HCT116 (cell line): ENCODE results near the gene GCK. TPM values are rescaled to one million over a fixed set of nuclear protein-coding genes. Genes with fewer than 3 reads are reported as not detected.

Experiments
- ATAC-seq: fragments of 200-7000 bp; cut with Tn5 transposase; 2 replicates; pipeline ENCODE4 v1.9.1; 2020; ENCODE audit warnings: mild to moderate bottlenecking, moderate library complexity
- BruUV-seq: library from RNA; stranded (reverse); fragments of 400-500 nt; replicated peaks from 2 replicates; lab custom pipeline; 2021; lab: Mats Ljungman, UMichigan
- CTCF ChIA-PET: fragments of 300-600 bp; sonication (Branson Sonifier 250); formaldehyde crosslinking; loops from one replicate; lab custom pipeline; 2021; ENCODE audit warnings: antibody characterized with exemption; lab: Charles Lee
- POLR2A ChIA-PET: fragments of 300-600, 350-600 bp; sonication (Branson Sonifier 250); formaldehyde crosslinking; loops from one replicate; lab custom pipeline; 2021; ENCODE audit warnings: antibody characterized with exemption; lab: Charles Lee
- RAD21 ChIA-PET, 2 experiments: fragments of 300-600 bp; sonication (Branson Sonifier 250); formaldehyde crosslinking; loops; one replicate each; lab custom pipeline; 2023; ENCODE audit warnings: low total read pairs in 2 of 2; ENCODE audit not compliant: uncharacterized antibody in 2 of 2, unreplicated experiment in 2 of 2, low non-redundant PET in 1 of 2; lab: Charles Lee
- DNase-seq: peaks from one replicate; pipeline ENCODE4 v3.0.0-alpha.2; 2010; ENCODE audit warnings: low read depth, low spot score
- H2AFZ ChIP-seq: fragments of 200-600 bp; shearing (Covaris generic), sonication (generic); 2 replicates; pipeline ENCODE4 v1.6.1; 2017; ENCODE audit warnings: low read depth, mixed run types, mixed read lengths, antibody characterized with exemption, low read length; ENCODE audit not compliant: poor library complexity, severe bottlenecking
- H3K27ac ChIP-seq: 2 replicates; pipeline ENCODE4 v1.5.1; 2012; ENCODE audit warnings: low read depth, low read length
- H3K27me3 ChIP-seq: fragments of 200-600 bp; sonication (generic); 2 replicates; pipeline ENCODE4 v1.6.1; 2016; ENCODE audit warnings: mixed run types, low read length, mixed read lengths; ENCODE audit not compliant: insufficient read depth
- H3K36me3 ChIP-seq, 2 experiments: fragments of 200-500 bp in 1 of 2; fragments of 200-600 bp in 1 of 2; sonication (Bioruptor generic) in 1 of 2; sonication (generic) in 1 of 2; 2 replicates each; pipeline versions ENCODE4 v1.5.1 to v1.6.1; 2014 to 2016; ENCODE audit warnings: low read length in 2 of 2, inconsistent platforms in 1 of 2, mixed read lengths in 1 of 2, mixed run types in 1 of 2; ENCODE audit not compliant: insufficient read depth in 2 of 2, control insufficient read depth in 1 of 2
- H3K4me1 ChIP-seq, 2 experiments: fragments of 200-600 bp in 1 of 2; sonication (generic) in 1 of 2; 2 replicates each; pipeline versions ENCODE4 v1.5.1 to v1.6.1; 2012 to 2017; ENCODE audit warnings: low read length in 2 of 2, inconsistent platforms in 1 of 2, mild to moderate bottlenecking in 1 of 2, mixed read lengths in 1 of 2, mixed run types in 1 of 2, moderate library complexity in 1 of 2; ENCODE audit not compliant: insufficient read depth in 2 of 2, control insufficient read depth in 1 of 2
- H3K4me2 ChIP-seq: fragments of 200-600 bp; sonication (generic); 2 replicates; pipeline ENCODE4 v1.6.1; 2017; ENCODE audit warnings: mixed run types, low read length, mixed read lengths
- H3K4me3 ChIP-seq, 2 experiments: fragments of 200-600 bp in 1 of 2; sonication (generic) in 1 of 2; replicated peaks in 1 of 2; 2 replicates each; pipeline ENCODE4 v1.5.1; 2011 to 2016; ENCODE audit warnings: low read length in 2 of 2, control low read depth in 1 of 2, low read depth in 1 of 2, mild to moderate bottlenecking in 1 of 2, mixed read lengths in 1 of 2, mixed run types in 1 of 2
- H3K79me2 ChIP-seq: fragments of 200-600 bp; sonication (generic); 2 replicates; pipeline ENCODE4 v1.6.1; 2017; ENCODE audit warnings: mild to moderate bottlenecking, mixed run types, low read length, moderate library complexity, mixed read lengths; ENCODE audit not compliant: insufficient read depth
- H3K9ac ChIP-seq: fragments of 200-600 bp; sonication (generic); 2 replicates; pipeline ENCODE4 v1.6.1; 2016; ENCODE audit warnings: low read length, mixed read lengths
- H3K9me2 ChIP-seq: fragments of 200-600 bp; sonication (generic), shearing (Covaris generic); 2 replicates; pipeline ENCODE4 v1.6.1; 2017; ENCODE audit warnings: mixed run types, mild to moderate bottlenecking, moderate library complexity; ENCODE audit not compliant: insufficient read depth
- H3K9me3 ChIP-seq, 2 experiments: fragments of 200-500 bp in 1 of 2; fragments of 200-600 bp in 1 of 2; sonication (Bioruptor generic) in 1 of 2; sonication (generic) in 1 of 2; 2 replicates each; pipeline ENCODE4 v1.6.1; 2014 to 2017; ENCODE audit warnings: low read length in 2 of 2, mixed read lengths in 2 of 2, inconsistent platforms in 1 of 2, low read depth in 1 of 2, mild to moderate bottlenecking in 1 of 2, mixed run types in 1 of 2, moderate library complexity in 1 of 2; ENCODE audit not compliant: control insufficient read depth in 1 of 2, insufficient read depth in 1 of 2
- H4K20me1 ChIP-seq: fragments of 200-600 bp; sonication (generic), shearing (Covaris generic); 2 replicates; pipeline ENCODE4 v1.6.1; 2017; ENCODE audit warnings: mixed run types, mild to moderate bottlenecking, moderate library complexity; ENCODE audit not compliant: insufficient read depth
- ATF3 ChIP-seq: IDR thresholded peaks from 2 replicates; pipeline ENCODE4 v1.6.1; 2012
- CBX3 ChIP-seq: IDR thresholded peaks from 2 replicates; pipeline ENCODE4 v1.6.1; 2012; ENCODE audit warnings: low read depth
- CEBPB ChIP-seq: IDR thresholded peaks from 2 replicates; pipeline ENCODE4 v1.6.1; 2012; ENCODE audit warnings: low read depth
- CTCF ChIP-seq, 3 experiments: fragments of 200-600 bp in 1 of 3; sonication (generic) in 1 of 3; IDR thresholded peaks in 2 of 3; conservative IDR thresholded peaks in 1 of 3; 2 replicates each; pipeline ENCODE4 v1.5.1; 2012 to 2017; ENCODE audit warnings: low read depth in 2 of 3, low read length in 2 of 3, antibody characterized with exemption in 1 of 3, borderline replicate concordance in 1 of 3, control low read depth in 1 of 3, mild to moderate bottlenecking in 1 of 3, mixed read lengths in 1 of 3, mixed run types in 1 of 3, moderate library complexity in 1 of 3; ENCODE audit not compliant: insufficient read depth in 1 of 3
- EZH2 ChIP-seq: fragments of 200-600 bp; sonication (generic); IDR thresholded peaks from 2 replicates; pipeline ENCODE4 v1.6.1; 2017; ENCODE audit warnings: antibody characterized with exemption, mixed run types
- FOSL1 ChIP-seq: IDR thresholded peaks from 2 replicates; pipeline ENCODE4 v1.6.1; 2012; ENCODE audit warnings: low read depth
- JUND ChIP-seq: IDR thresholded peaks from 2 replicates; pipeline ENCODE4 v1.6.1; 2012
- MAX ChIP-seq: IDR thresholded peaks from 2 replicates; pipeline ENCODE4 v1.6.1; 2012
- POLR2AphosphoS5 ChIP-seq: IDR thresholded peaks from 2 replicates; pipeline ENCODE4 v1.6.1; 2011; ENCODE audit warnings: mild to moderate bottlenecking, low read depth, low read length, moderate library complexity
- RAD21 ChIP-seq: IDR thresholded peaks from 2 replicates; pipeline ENCODE4 v1.6.1; 2012; ENCODE audit warnings: low read depth, mild to moderate bottlenecking
- SP1 ChIP-seq: IDR thresholded peaks from 2 replicates; pipeline ENCODE4 v1.6.1; 2012; ENCODE audit warnings: low read depth
- YY1 ChIP-seq: IDR thresholded peaks from 2 replicates; pipeline ENCODE4 v1.6.1; 2011; ENCODE audit warnings: low read length, low read depth, moderate library complexity, mild to moderate bottlenecking; ENCODE audit not compliant: insufficient replicate concordance; ENCODE audit errors: extremely low read depth
- ZNF274 ChIP-seq: fragments of 200-500 bp; sonication (Bioruptor generic); IDR thresholded peaks from 2 replicates; pipeline ENCODE4 v1.6.1; 2014; ENCODE audit warnings: mild to moderate bottlenecking, low read depth, low read length, inconsistent platforms
- intact Hi-C: fragments of 100-400 bp; cut with micrococcal nuclease; formaldehyde crosslinking; loops from 2 replicates; pipeline ENCODE4 v1.10.0; 2022
- total RNA-seq: library from RNA; stranded (reverse); gene quantifications from one replicate; pipeline ENCODE4 v1.2.1, GENCODE V29; 2021; ENCODE audit not compliant: unreplicated experiment

Gene GCK
- total RNA-seq, 1 experiment from 2014 or later: 0.34 TPM

- H4K20me1 ChIP-seq: no peaks in the 10 kb centered on the region
- DNase-seq (no peak), ATAC-seq (no peak)
- H3K27me3 ChIP-seq: no peaks in the 10 kb centered on the region
- H3K9ac ChIP-seq: no peak overlapping the region
- H3K4me2 ChIP-seq: no peak overlapping the region
- no peak overlapping the region for H3K27ac ChIP-seq
- TF ChIP-seq CEBPB (no peak), ATF3 (no peak), YY1 (no peak), RAD21 (no peak), JUND (no peak), EZH2 (no peak), ZNF274 (no peak), POLR2AphosphoS5 (no peak), CBX3 (no peak), FOSL1 (no peak), MAX (no peak), SP1 (no peak), CTCF (IDR thresholded peaks at IDR 0.05 in 2 of 3, conservative IDR thresholded peaks at IDR 0.05 in 1 of 3; ENCODE audit: borderline replicate concordance in 1 of 3, insufficient read depth in 1 of 3, low read depth in 2 of 3, low read length in 2 of 3) (no peak)
- CTCF ChIA-PET: interaction anchor here (1.8 kb wide), 1 partner anchor 64 kb away, joined by 8 read pairs; no protein-coding TSS in a partner anchor
- H3K36me3 ChIP-seq: no peaks in the 10 kb centered on the region
- H3K9me3 ChIP-seq: no peaks in the 10 kb centered on the region
- H3K4me1 ChIP-seq: peaks cover 0 to 5% of the 10 kb centered on the region in 2 experiments; a peak in 1 of 4 replicates
- no peak overlapping the region for H2AFZ ChIP-seq
- H3K9me2 ChIP-seq: no peaks in the 10 kb centered on the region
- RAD21 ChIA-PET: interaction anchor here in 1 of 2 experiments (1.1 kb wide), 1 partner anchor 64 kb away, joined by 4 read pairs; no protein-coding TSS in a partner anchor
- intact Hi-C loops: no loop called here
- BruUV-seq: no TSS peak
- no peak overlapping the region for H3K4me3 ChIP-seq
- POLR2A ChIA-PET: no interaction called here
- H3K79me2 ChIP-seq: no peaks in the 10 kb centered on the region
These were observed 57.2 kb downstream of the GCK start for GRCh38 chr7:44132039-44132438.
